Endothelial cell (in vitro differentiated cells): ENCODE data around the gene VWF. TPM values are rescaled to one million over a fixed set of nuclear protein-coding genes. Genes with fewer than 3 reads are reported as not detected.

Experiments
- DNase-seq: peaks from one replicate; pipeline ENCODE4 v3.0.0; 2021; ENCODE audit warnings: low spot score
- H3K27ac Mint-ChIP-seq: one replicate; pipeline ENCODE4 v1.8.0; 2021; ENCODE audit warnings: mixed read lengths, inconsistent platforms; ENCODE audit not compliant: unreplicated experiment
- H3K27me3 Mint-ChIP-seq: one replicate; pipeline ENCODE4 v1.8.0; 2021; ENCODE audit warnings: mild to moderate bottlenecking, moderate library complexity, mixed read lengths, inconsistent platforms; ENCODE audit not compliant: unreplicated experiment
- H3K36me3 Mint-ChIP-seq: one replicate; pipeline ENCODE4 v1.8.0; 2021; ENCODE audit warnings: mild to moderate bottlenecking, low read depth, mixed read lengths, inconsistent platforms; ENCODE audit not compliant: unreplicated experiment
- H3K4me1 Mint-ChIP-seq: one replicate; pipeline ENCODE4 v1.8.0; 2021; ENCODE audit warnings: mild to moderate bottlenecking, mixed read lengths, inconsistent platforms; ENCODE audit not compliant: unreplicated experiment
- H3K4me3 Mint-ChIP-seq: one replicate; pipeline ENCODE4 v1.8.0; 2021; ENCODE audit warnings: mild to moderate bottlenecking, mixed read lengths, inconsistent platforms; ENCODE audit not compliant: unreplicated experiment
- H3K9me3 Mint-ChIP-seq: one replicate; pipeline ENCODE4 v1.8.0; 2021; ENCODE audit warnings: mixed read lengths, inconsistent platforms; ENCODE audit not compliant: unreplicated experiment
- total RNA-seq: library from RNA; stranded (reverse); fragmentation: NEBNext Ultra II Directional; extraction: Animal tissue kit (Norgen Biotek cat#: 25700); gene quantifications from one replicate; pipeline ENCODE4 v1.2.1, GENCODE V29; 2021; ENCODE audit not compliant: unreplicated experiment
- TF ChIP-seq, protein P1 (sequence below): fragments of 200-600 bp; sonication (generic); IDR thresholded peaks from one replicate; pipeline ENCODE4 v1.5.0; 2021; ENCODE audit warnings: antibody characterized with exemption; ENCODE audit not compliant: unreplicated experiment

VWF gene
- total RNA-seq, 1 donor from 2014 or later = 56.0 TPM

GRCh38 chr12:5898874-5899273, 225.6 kb downstream of the VWF start:
- DNase-seq = no peak
- Mint-ChIP-seq H3K36me3 (peaks cover 3% of the 10 kb centered on the region), H3K27ac (no peak overlapping the region), H3K4me3 (no peak overlapping the region), H3K27me3 (no peaks in the 10 kb centered on the region), H3K9me3 (no peaks in the 10 kb centered on the region), H3K4me1 (peaks cover 10% of the 10 kb centered on the region)
- TF ChIP-seq, protein P1, sequence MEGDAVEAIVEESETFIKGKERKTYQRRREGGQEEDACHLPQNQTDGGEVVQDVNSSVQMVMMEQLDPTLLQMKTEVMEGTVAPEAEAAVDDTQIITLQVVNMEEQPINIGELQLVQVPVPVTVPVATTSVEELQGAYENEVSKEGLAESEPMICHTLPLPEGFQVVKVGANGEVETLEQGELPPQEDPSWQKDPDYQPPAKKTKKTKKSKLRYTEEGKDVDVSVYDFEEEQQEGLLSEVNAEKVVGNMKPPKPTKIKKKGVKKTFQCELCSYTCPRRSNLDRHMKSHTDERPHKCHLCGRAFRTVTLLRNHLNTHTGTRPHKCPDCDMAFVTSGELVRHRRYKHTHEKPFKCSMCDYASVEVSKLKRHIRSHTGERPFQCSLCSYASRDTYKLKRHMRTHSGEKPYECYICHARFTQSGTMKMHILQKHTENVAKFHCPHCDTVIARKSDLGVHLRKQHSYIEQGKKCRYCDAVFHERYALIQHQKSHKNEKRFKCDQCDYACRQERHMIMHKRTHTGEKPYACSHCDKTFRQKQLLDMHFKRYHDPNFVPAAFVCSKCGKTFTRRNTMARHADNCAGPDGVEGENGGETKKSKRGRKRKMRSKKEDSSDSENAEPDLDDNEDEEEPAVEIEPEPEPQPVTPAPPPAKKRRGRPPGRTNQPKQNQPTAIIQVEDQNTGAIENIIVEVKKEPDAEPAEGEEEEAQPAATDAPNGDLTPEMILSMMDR = peak; percentile 14

Other genes with a start within 250 kb of the VWF start
- 4.5 TPM for gene ANO2, start 179.4 kb downstream of the VWF start, total RNA-seq
- 67.2 TPM for gene CD9, start 75.7 kb upstream of the VWF start, total RNA-seq
- gene PLEKHG6, start 186.0 kb upstream of the VWF start, total RNA-seq = 1.9 TPM
- 125 TPM for gene TNFRSF1A, start 217.4 kb upstream of the VWF start, total RNA-seq